Stomach (tissue), 4 donors: Measurements from ENCODE around the gene MAST4.

Experiments
- CTCF ChIP-seq, 7 experiments: fragments of 450-650 bp in 4 of 7; fragments of 200-600 bp in 3 of 7; sonication (generic) in 3 of 7; IDR thresholded peaks; one replicate each; pipeline ENCODE4 v1.5.1; 2016 to 2019; ENCODE audit warnings: antibody characterized with exemption in 7 of 7, control low read depth in 2 of 7, mild to moderate bottlenecking in 1 of 7
- POLR2A ChIP-seq, 4 donors: fragments of 450-650 bp; IDR thresholded peaks; one replicate each; pipeline ENCODE4 v1.6.1; 2016; ENCODE audit warnings: antibody characterized with exemption in 4 of 4, control low read depth in 2 of 4, mild to moderate bottlenecking in 1 of 4, moderate library complexity in 1 of 4
- POLR2AphosphoS5 ChIP-seq, 3 donors: sonication (generic); formaldehyde crosslinking; IDR thresholded peaks; one replicate each; pipeline ENCODE4 v1.6.1; 2016; ENCODE audit warnings: antibody characterized with exemption in 3 of 3

- TF ChIP-seq CTCF (IDR thresholded peaks at IDR 0.05) (no peak), POLR2A (IDR thresholded peaks at IDR 0.05) (no peak), POLR2AphosphoS5 (IDR thresholded peaks at IDR 0.05) (no peak)
These were observed 406.9 kb downstream of the MAST4 start for GRCh38 chr5:67002832-67003684.
